Osteocyte (in vitro differentiated cells): ENCODE data around the gene AANAT. TPM values are rescaled to one million over a fixed set of nuclear protein-coding genes. Genes with fewer than 3 reads are reported as not detected.

Experiments used
- DNase-seq: peaks from one replicate; pipeline ENCODE4 v3.0.0; 2021; ENCODE audit warnings: mixed read lengths; ENCODE audit not compliant: unreplicated experiment; ENCODE audit errors: extremely low spot score
- H3K27ac Mint-ChIP-seq: one replicate; pipeline ENCODE4 v1.8.0; 2021; ENCODE audit warnings: mild to moderate bottlenecking, mixed read lengths; ENCODE audit not compliant: unreplicated experiment
- H3K27me3 Mint-ChIP-seq: one replicate; pipeline ENCODE4 v1.8.0; 2021; ENCODE audit warnings: mixed read lengths; ENCODE audit not compliant: unreplicated experiment
- H3K36me3 Mint-ChIP-seq: one replicate; pipeline ENCODE4 v1.8.0; 2021; ENCODE audit warnings: mixed read lengths; ENCODE audit not compliant: unreplicated experiment
- H3K4me1 Mint-ChIP-seq: one replicate; pipeline ENCODE4 v1.8.0; 2021; ENCODE audit warnings: mixed read lengths; ENCODE audit not compliant: unreplicated experiment
- H3K4me3 Mint-ChIP-seq: one replicate; pipeline ENCODE4 v1.8.0; 2021; ENCODE audit warnings: mild to moderate bottlenecking, moderate library complexity, mixed read lengths; ENCODE audit not compliant: unreplicated experiment
- H3K9me3 Mint-ChIP-seq: one replicate; pipeline ENCODE4 v1.8.0; 2021; ENCODE audit warnings: mixed read lengths; ENCODE audit not compliant: unreplicated experiment
- CTCF ChIP-seq: fragments of 200-600 bp; sonication (generic); IDR thresholded peaks from 2 replicates; pipeline ENCODE4 v1.5.0; 2021; ENCODE audit warnings: antibody characterized with exemption, mild to moderate bottlenecking, moderate library complexity
- total RNA-seq: library from RNA; stranded (reverse); gene quantifications from 2 replicates; pipeline ENCODE4 v1.2.1, GENCODE V29; 2021

Gene AANAT
- total RNA-seq, 1 donor from 2014 or later, result not detected

- H3K27me3 Mint-ChIP-seq, result no peaks in the 10 kb centered on the region
- no peak for TF ChIP-seq CTCF
- H3K36me3 Mint-ChIP-seq, result no peaks in the 10 kb centered on the region
- peaks cover 8% of the 10 kb centered on the region for H3K4me1 Mint-ChIP-seq
- H3K4me3 Mint-ChIP-seq, result no peak overlapping the region
- H3K27ac Mint-ChIP-seq, result no peak overlapping the region
- DNase-seq, result no peak
- H3K9me3 Mint-ChIP-seq, result no peaks in the 10 kb centered on the region
These were observed 9.3 kb downstream of the AANAT start for GRCh38 chr17:76476736-76477135.

GRCh38 chr17:76477576-76477975, 10.2 kb downstream of the AANAT start:
- H3K9me3 Mint-ChIP-seq, result no peaks in the 10 kb centered on the region
- H3K27ac Mint-ChIP-seq, result no peak overlapping the region
- H3K4me3 Mint-ChIP-seq, result no peak overlapping the region
- H3K27me3 Mint-ChIP-seq, result no peaks in the 10 kb centered on the region
- no peak for DNase-seq
- no peak for TF ChIP-seq CTCF
- H3K36me3 Mint-ChIP-seq, result no peaks in the 10 kb centered on the region
- peaks cover 8% of the 10 kb centered on the region for H3K4me1 Mint-ChIP-seq

GRCh38 chr17:76478097-76478496, 10.7 kb downstream of the AANAT start:
- no peak overlapping the region for H3K27ac Mint-ChIP-seq
- H3K36me3 Mint-ChIP-seq, result no peaks in the 10 kb centered on the region
- H3K4me3 Mint-ChIP-seq, result no peak overlapping the region
- H3K4me1 Mint-ChIP-seq, result peaks cover 8% of the 10 kb centered on the region
- H3K9me3 Mint-ChIP-seq, result no peaks in the 10 kb centered on the region
- H3K27me3 Mint-ChIP-seq, result no peaks in the 10 kb centered on the region
- no peak for DNase-seq
- TF ChIP-seq CTCF, result no peak

- DNase-seq, result no peak
- Mint-ChIP-seq H3K27me3 (no peaks in the 10 kb centered on the region), H3K9me3 (no peaks in the 10 kb centered on the region), H3K4me3 (no peak overlapping the region), H3K36me3 (no peaks in the 10 kb centered on the region), H3K4me1 (peaks cover 8% of the 10 kb centered on the region), H3K27ac (no peak overlapping the region)
- TF ChIP-seq CTCF, result no peak
These were observed 11.5 kb downstream of the AANAT start for GRCh38 chr17:76478730-76479514.

GRCh38 chr17:76479515-76480060, 12.2 kb downstream of the AANAT start:
- Mint-ChIP-seq H3K4me3 (no peak overlapping the region), H3K9me3 (no peaks in the 10 kb centered on the region), H3K4me1 (peaks cover 8% of the 10 kb centered on the region), H3K27me3 (no peaks in the 10 kb centered on the region), H3K27ac (no peak overlapping the region), H3K36me3 (no peaks in the 10 kb centered on the region)
- TF ChIP-seq CTCF, result no peak
- no peak for DNase-seq
